ENCODE results near the gene FZD8. TPM values are rescaled to one million over a fixed set of nuclear protein-coding genes. Genes with fewer than 3 reads are reported as not detected.

FZD8 gene
- total and polyA plus RNA-seq, 2 experiments from 2014 or later = 0.39 to 25.5 TPM

GRCh38 chr10:35611750-35612149, 30.3 kb downstream of the FZD8 start:
- Histone ChIP-seq H3K9me3 (ENCODE audit: low read depth) (no peaks in the 10 kb centered on the region), H3K4me3 (no peak overlapping the region), H4K20me1 (ENCODE audit: insufficient read depth) (no peaks in the 10 kb centered on the region), H3K4me1 (ENCODE audit: insufficient read depth) (peaks cover 2% of the 10 kb centered on the region; the same call in 1 of the 2 replicates), H3K79me2 (ENCODE audit: insufficient read depth) (no peaks in the 10 kb centered on the region), H3K4me2 (ENCODE audit: unreplicated experiment) (no peak overlapping the region), H3K27ac (no peak overlapping the region), H3F3A (ENCODE audit: insufficient read depth) (no peaks in the 10 kb centered on the region), H2AFZ (no peak overlapping the region), H3K9me2 (ENCODE audit: insufficient read depth) (no peaks in the 10 kb centered on the region), H3K27me3 (replicated peaks; ENCODE audit: insufficient read depth) (peaks cover 8% of the 10 kb centered on the region), H3K9ac (no peak overlapping the region), H3K36me3 (ENCODE audit: low read depth) (no peaks in the 10 kb centered on the region)
- in situ Hi-C loops (cut with MboI) = no loop called here
- TF ChIP-seq EZH2phosphoT487 (IDR thresholded peaks at IDR 0.05; ENCODE audit: insufficient read depth, low read depth) (no peak), EZH2 (IDR thresholded peaks at IDR 0.05; ENCODE audit: insufficient read depth, poor library complexity, severe bottlenecking) (no peak)
- WGBS, 2 experiments (ENCODE audit: low coverage in 1 of 2, low lambda C conversion rate in 2 of 2, missing lambda C conversion rate in 2 of 2) = 77 to 80% methylated on average over 6 of the region's 6 CpGs
- DNase-seq = no peak

- no peaks in the 10 kb centered on the region for H3K36me3 ChIP-seq (ENCODE audit: low read depth)
- H3K4me1 ChIP-seq (ENCODE audit: insufficient read depth) = peaks cover 7% of the 10 kb centered on the region
- no peak overlapping the region for H3K27ac ChIP-seq
- peak overlapping the region; percentile 54 for H3K9ac ChIP-seq
- no peaks in the 10 kb centered on the region for H3K9me2 ChIP-seq (ENCODE audit: insufficient read depth)
- peak overlapping the region; percentile 71 for H3K4me2 ChIP-seq (ENCODE audit: unreplicated experiment)
- TF ChIP-seq EZH2 (IDR thresholded peaks at IDR 0.05; ENCODE audit: insufficient read depth, poor library complexity, severe bottlenecking) = no peak
- TF ChIP-seq EZH2phosphoT487 (IDR thresholded peaks at IDR 0.05; ENCODE audit: insufficient read depth, low read depth) = no peak
- H3F3A ChIP-seq (ENCODE audit: insufficient read depth) = no peaks in the 10 kb centered on the region
- no peaks in the 10 kb centered on the region for H3K9me3 ChIP-seq (ENCODE audit: low read depth)
- H2AFZ ChIP-seq = peak overlapping the region; percentile 88
- peak overlapping the region; percentile 71 for H3K4me3 ChIP-seq
- DNase-seq = no peak
- in situ Hi-C loops (cut with MboI) = no loop called here
- WGBS, 2 experiments (ENCODE audit: low coverage in 1 of 2, low lambda C conversion rate in 2 of 2, missing lambda C conversion rate in 2 of 2) = 72 to 83% methylated on average over 7 to 11 of the region's 16 CpGs
- H4K20me1 ChIP-seq (ENCODE audit: insufficient read depth) = no peaks in the 10 kb centered on the region
- H3K79me2 ChIP-seq (ENCODE audit: insufficient read depth) = no peaks in the 10 kb centered on the region
- peaks cover 5% of the 10 kb centered on the region for H3K27me3 ChIP-seq (replicated peaks; ENCODE audit: insufficient read depth)
Measured at GRCh38 chr10:35608328-35608672, 33.8 kb downstream of the FZD8 start.

- no peak overlapping the region for H3K27ac ChIP-seq
- no peaks in the 10 kb centered on the region for H4K20me1 ChIP-seq (ENCODE audit: insufficient read depth)
- peak; percentile 54 for DNase-seq
- in situ Hi-C loops (cut with MboI) = no loop called here
- H2AFZ ChIP-seq = peak overlapping the region; percentile 88
- peak overlapping the region; percentile 71 for H3K4me3 ChIP-seq
- H3K9me3 ChIP-seq (ENCODE audit: low read depth) = no peaks in the 10 kb centered on the region
- peak overlapping the region; percentile 71 for H3K4me2 ChIP-seq (ENCODE audit: unreplicated experiment)
- 15% methylated on average over 59 to 72 of the region's 78 CpGs for WGBS, 2 experiments (ENCODE audit: low coverage in 1 of 2, low lambda C conversion rate in 2 of 2, missing lambda C conversion rate in 2 of 2)
- H3K4me1 ChIP-seq (ENCODE audit: insufficient read depth) = peaks cover 7% of the 10 kb centered on the region
- no peaks in the 10 kb centered on the region for H3F3A ChIP-seq (ENCODE audit: insufficient read depth)
- H3K9me2 ChIP-seq (ENCODE audit: insufficient read depth) = no peaks in the 10 kb centered on the region
- H3K79me2 ChIP-seq (ENCODE audit: insufficient read depth) = no peaks in the 10 kb centered on the region
- H3K36me3 ChIP-seq (ENCODE audit: low read depth) = no peaks in the 10 kb centered on the region
- H3K9ac ChIP-seq = peak overlapping the region; percentile 54
- no peaks in the 10 kb centered on the region; the same call in 1 of the 2 replicates for H3K27me3 ChIP-seq (replicated peaks; ENCODE audit: insufficient read depth)
- TF ChIP-seq EZH2phosphoT487 (IDR thresholded peaks at IDR 0.05; ENCODE audit: insufficient read depth, low read depth) (no peak), EZH2 (IDR thresholded peaks at IDR 0.05; ENCODE audit: insufficient read depth, poor library complexity, severe bottlenecking) (no peak)
Measured at GRCh38 chr10:35607475-35608327, 34.4 kb downstream of the FZD8 start.

DNA sequence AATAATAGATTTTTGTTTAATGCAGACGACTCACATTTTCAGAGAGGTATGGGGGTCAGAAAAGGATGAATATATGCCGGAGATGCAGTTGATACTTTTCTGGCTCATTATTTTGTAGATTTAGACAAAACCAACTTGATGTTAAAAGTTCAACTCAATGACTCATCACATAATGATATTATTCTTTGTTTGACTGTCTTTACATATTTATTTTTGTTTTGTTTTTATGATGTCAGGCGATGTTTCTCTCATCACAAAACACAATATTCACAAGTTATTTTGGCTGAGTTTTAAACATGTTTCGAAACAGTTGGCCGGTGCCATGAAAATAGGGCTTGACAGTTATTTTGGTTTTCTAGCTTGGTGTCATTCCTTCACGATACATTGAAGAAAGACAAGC, 35.7 kb downstream of the FZD8 start:
- Histone ChIP-seq H4K20me1 (ENCODE audit: insufficient read depth) (no peaks in the 10 kb centered on the region), H3K4me2 (ENCODE audit: unreplicated experiment) (no peak overlapping the region), H3K9me2 (ENCODE audit: insufficient read depth) (no peaks in the 10 kb centered on the region), H3K9ac (no peak overlapping the region), H3K4me1 (ENCODE audit: insufficient read depth) (peaks cover 7% of the 10 kb centered on the region), H3K9me3 (ENCODE audit: low read depth) (no peaks in the 10 kb centered on the region), H3K27me3 (replicated peaks; ENCODE audit: insufficient read depth) (no peaks in the 10 kb centered on the region; the same call in 1 of the 2 replicates), H3K36me3 (ENCODE audit: low read depth) (no peaks in the 10 kb centered on the region), H3F3A (ENCODE audit: insufficient read depth) (no peaks in the 10 kb centered on the region), H3K79me2 (ENCODE audit: insufficient read depth) (no peaks in the 10 kb centered on the region), H3K4me3 (no peak overlapping the region), H3K27ac (no peak overlapping the region), H2AFZ (no peak overlapping the region)
- in situ Hi-C loops (cut with MboI) = no loop called here
- 28 to 29% methylated on average over 6 of the region's 6 CpGs for WGBS, 2 experiments (ENCODE audit: low coverage in 1 of 2, low lambda C conversion rate in 2 of 2, missing lambda C conversion rate in 2 of 2)
- TF ChIP-seq EZH2 (IDR thresholded peaks at IDR 0.05; ENCODE audit: insufficient read depth, poor library complexity, severe bottlenecking) = no peak
- TF ChIP-seq EZH2phosphoT487 (IDR thresholded peaks at IDR 0.05; ENCODE audit: insufficient read depth, low read depth) = no peak
- DNase-seq = peak; percentile 24

All from GM23248 (cell line).